SU-DHL-6 (cell line): ENCODE data around the gene TNS1.

ENCODE experiments used
- H2AFZ ChIP-seq: fragments of 200-600 bp; sonication (generic); 2 replicates; pipeline ENCODE4 v1.6.1; 2014; ENCODE audit warnings: low read depth, mild to moderate bottlenecking, moderate library complexity, mixed read lengths, antibody characterized with exemption, low read length; ENCODE audit not compliant: severe bottlenecking
- H3F3A ChIP-seq: fragments of 200-600 bp; shearing (Covaris generic); 2 replicates; pipeline ENCODE4 v1.6.0; 2016; ENCODE audit warnings: antibody characterized with exemption, mild to moderate bottlenecking; ENCODE audit not compliant: insufficient read depth
- H3K27ac ChIP-seq: fragments of 200-600 bp; sonication (generic); 2 replicates; pipeline ENCODE4 v1.5.1; 2016; ENCODE audit warnings: low read depth, mild to moderate bottlenecking, low read length, moderate library complexity, mixed read lengths
- H3K27me3 ChIP-seq: fragments of 200-600 bp; sonication (generic), shearing (Covaris generic); 2 replicates; pipeline ENCODE4 v1.6.0; 2014; ENCODE audit warnings: mild to moderate bottlenecking, low read length
- H3K36me3 ChIP-seq: fragments of 200-600 bp; sonication (generic); 2 replicates; pipeline ENCODE4 v1.6.1; 2014; ENCODE audit warnings: mild to moderate bottlenecking, low read length, mixed read lengths
- H3K4me2 ChIP-seq: fragments of 300-600, 200-600 bp; shearing (Covaris generic), sonication (generic); 2 replicates; pipeline ENCODE4 v1.6.0; 2014; ENCODE audit warnings: low read length, low read depth, mild to moderate bottlenecking; ENCODE audit not compliant: poor library complexity, severe bottlenecking
- H3K4me3 ChIP-seq: fragments of 200-600 bp; sonication (generic); 2 replicates; pipeline ENCODE4 v1.5.1; 2014; ENCODE audit warnings: antibody characterized with exemption, low read length, mild to moderate bottlenecking, mixed read lengths; ENCODE audit not compliant: insufficient read depth, poor library complexity, severe bottlenecking
- H3K79me2 ChIP-seq: fragments of 200-600 bp; sonication (generic); 2 replicates; pipeline ENCODE4 v1.6.1; 2014; ENCODE audit warnings: mild to moderate bottlenecking, low read length, moderate library complexity; ENCODE audit not compliant: insufficient read depth
- H3K9ac ChIP-seq: fragments of 200-600 bp; sonication (generic); 2 replicates; pipeline ENCODE4 v1.7.0; 2014; ENCODE audit warnings: mild to moderate bottlenecking, low read length
- H3K9me2 ChIP-seq: fragments of 200-600 bp; sonication (generic); replicated peaks from 2 replicates; pipeline ENCODE4 v1.6.1; 2014; ENCODE audit warnings: low read length; ENCODE audit not compliant: insufficient read depth
- H3K9me3 ChIP-seq: fragments of 200-600 bp; sonication (generic); 2 replicates; pipeline ENCODE4 v1.6.1; 2014; ENCODE audit warnings: low read length, mixed read lengths; ENCODE audit not compliant: insufficient read depth
- H4K20me1 ChIP-seq: fragments of 200-600 bp; sonication (generic); 2 replicates; pipeline ENCODE4 v1.6.1; 2014; ENCODE audit warnings: low read depth, mild to moderate bottlenecking, antibody characterized with exemption, low read length, moderate library complexity, mixed read lengths
- CTCF ChIP-seq: fragments of 200-600 bp; sonication (generic); IDR thresholded peaks from one replicate; pipeline ENCODE4 v1.5.1; 2017; ENCODE audit warnings: antibody characterized with exemption, mild to moderate bottlenecking, low read length, moderate library complexity; ENCODE audit not compliant: insufficient read depth, poor library complexity, severe bottlenecking
- EZH2phosphoT487 ChIP-seq: fragments of 200-600 bp; sonication (generic), shearing (Covaris generic); conservative IDR thresholded peaks from 2 replicates; pipeline ENCODE4 v1.6.1; 2018; ENCODE audit warnings: mild to moderate bottlenecking, antibody characterized with exemption, low read length, moderate library complexity, mixed read lengths

The TNS1 gene

GRCh38 chr2:217829420-217829819 lies 173.4 kb downstream of the TNS1 start:
- Histone ChIP-seq H3K27ac (no peak overlapping the region), H2AFZ (no peak overlapping the region), H3K4me3 (no peak overlapping the region), H3K36me3 (no peaks in the 10 kb centered on the region), H3K4me2 (no peak overlapping the region), H3K9ac (no peak overlapping the region), H3K27me3 (no peaks in the 10 kb centered on the region), H3F3A (no peaks in the 10 kb centered on the region), H3K9me2 (no peaks in the 10 kb centered on the region), H3K79me2 (no peaks in the 10 kb centered on the region), H4K20me1 (no peaks in the 10 kb centered on the region), H3K9me3 (no peaks in the 10 kb centered on the region)
- TF ChIP-seq CTCF (no peak), EZH2phosphoT487 (no peak)

- H4K20me1 ChIP-seq, result no peaks in the 10 kb centered on the region
- no peak overlapping the region for H3K4me3 ChIP-seq
- H3K79me2 ChIP-seq, result no peaks in the 10 kb centered on the region
- H3K4me2 ChIP-seq, result no peak overlapping the region
- H3K27ac ChIP-seq, result no peak overlapping the region
- no peaks in the 10 kb centered on the region for H3K9me3 ChIP-seq
- no peaks in the 10 kb centered on the region for H3K27me3 ChIP-seq
- no peak for TF ChIP-seq EZH2phosphoT487
- no peak for TF ChIP-seq CTCF
- H3K36me3 ChIP-seq, result no peaks in the 10 kb centered on the region
- H3F3A ChIP-seq, result no peaks in the 10 kb centered on the region
- H3K9ac ChIP-seq, result no peak overlapping the region
- H3K9me2 ChIP-seq, result no peaks in the 10 kb centered on the region
- no peak overlapping the region for H2AFZ ChIP-seq
Observed at GRCh38 chr2:217828336-217828735, 174.5 kb downstream of the TNS1 start.

- Histone ChIP-seq H2AFZ (no peak overlapping the region), H4K20me1 (no peaks in the 10 kb centered on the region), H3K9me2 (no peaks in the 10 kb centered on the region), H3F3A (no peaks in the 10 kb centered on the region), H3K36me3 (no peaks in the 10 kb centered on the region), H3K4me3 (no peak overlapping the region), H3K9me3 (no peaks in the 10 kb centered on the region), H3K27me3 (no peaks in the 10 kb centered on the region), H3K9ac (no peak overlapping the region), H3K79me2 (no peaks in the 10 kb centered on the region), H3K4me2 (no peak overlapping the region), H3K27ac (no peak overlapping the region)
- TF ChIP-seq CTCF (no peak), EZH2phosphoT487 (no peak)
Observed at GRCh38 chr2:217827430-217828201, 175.2 kb downstream of the TNS1 start.
